Naive B cell (primary cell): Measurements from ENCODE around the gene PANK1. TPM values are rescaled to one million over a fixed set of nuclear protein-coding genes. Genes with fewer than 3 reads are reported as not detected.

ENCODE experiments used
- ATAC-seq, 2 donors: fragments of 150-1000 bp; cut with Tn5 transposase; 2 replicates each; pipeline ENCODE4 v1.10.0; 2021; ENCODE audit warnings: low read depth in 2 of 2, mild to moderate bottlenecking in 2 of 2, moderate library complexity in 2 of 2
- DNase-seq: peaks from one replicate; pipeline ENCODE4 v3.0.0; 2022
- H3K27ac Mint-ChIP-seq, 6 donors: one replicate each; pipeline ENCODE4 v1.8.0; 2020 to 2022; ENCODE audit warnings: mild to moderate bottlenecking in 6 of 6, mixed read lengths in 6 of 6, moderate library complexity in 5 of 6, inconsistent platforms in 2 of 6
- H3K27me3 Mint-ChIP-seq, 3 donors: one replicate each; pipeline ENCODE4 v1.8.0; 2021 to 2022; ENCODE audit warnings: mixed read lengths in 3 of 3, mild to moderate bottlenecking in 1 of 3
- H3K36me3 Mint-ChIP-seq, 2 donors: one replicate each; pipeline ENCODE4 v1.8.0; 2020 to 2022; ENCODE audit warnings: mixed read lengths in 2 of 2, inconsistent platforms in 1 of 2, mild to moderate bottlenecking in 1 of 2
- H3K4me1 Mint-ChIP-seq, 3 donors: one replicate each; pipeline ENCODE4 v1.8.0; 2020 to 2022; ENCODE audit warnings: mixed read lengths in 3 of 3, inconsistent platforms in 1 of 3, mild to moderate bottlenecking in 1 of 3, moderate library complexity in 1 of 3
- H3K4me3 Mint-ChIP-seq, 8 donors: one replicate each; pipeline ENCODE4 v1.8.0; 2020 to 2022; ENCODE audit warnings: mild to moderate bottlenecking in 8 of 8, mixed read lengths in 8 of 8, moderate library complexity in 8 of 8, inconsistent platforms in 2 of 8
- H3K9me3 Mint-ChIP-seq, 7 donors: one replicate each; pipeline ENCODE4 v1.8.0; 2020 to 2022; ENCODE audit warnings: mixed read lengths in 7 of 7, mild to moderate bottlenecking in 5 of 7, inconsistent platforms in 2 of 7, moderate library complexity in 1 of 7
- polyA plus RNA-seq, 6 donors: library from polyadenylated mRNA; unstranded; fragments of 300-500 nt; fragmentation: Illumina TruSeq; gene quantifications; one replicate each; pipeline ENCODE4 v1.2.3, GENCODE V29; 2021; ENCODE audit warnings: low read depth in 6 of 6

The PANK1 gene
- polyA plus RNA-seq, 6 donors from 2014 or later, result 0.11 to 0.78 (median 0.42) TPM; not detected in 2

GRCh38 chr10:89665302-89665701 lies 20.3 kb upstream of the PANK1 start:
- peaks cover 0 to 4% of the 10 kb centered on the region in 2 donors for H3K36me3 Mint-ChIP-seq
- peaks cover 0 to 6% (median 0%) of the 10 kb centered on the region in 3 donors for H3K27me3 Mint-ChIP-seq
- H3K9me3 Mint-ChIP-seq, result no peaks in the 10 kb centered on the region
- no peak for DNase-seq
- H3K4me3 Mint-ChIP-seq, result no peak overlapping the region
- H3K27ac Mint-ChIP-seq, result no peak overlapping the region
- ATAC-seq, result no peak
- no peaks in the 10 kb centered on the region for H3K4me1 Mint-ChIP-seq

DNA sequence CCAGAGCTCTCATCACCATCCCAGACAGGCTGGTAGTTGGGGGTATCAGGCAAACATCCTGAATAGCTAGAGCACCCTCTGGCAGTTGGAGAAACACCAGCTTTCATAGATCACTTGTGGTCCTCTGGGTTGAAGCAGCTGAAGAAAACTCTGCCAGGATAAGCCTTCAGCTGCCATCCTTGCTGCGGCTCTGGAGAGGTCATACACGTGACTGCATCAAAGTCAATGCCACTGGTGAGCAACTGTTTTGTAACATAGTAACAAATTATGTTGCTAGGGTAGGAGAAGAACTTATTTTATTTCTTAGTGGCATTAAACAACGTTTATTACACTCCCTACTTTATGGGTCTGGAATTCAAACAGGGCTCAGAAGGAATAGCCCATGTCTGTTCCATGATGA lies 19.2 kb upstream of the PANK1 start:
- Mint-ChIP-seq H3K27me3 (peaks cover 0 to 5% (median 0%) of the 10 kb centered on the region in 3 donors), H3K27ac (no peak overlapping the region), H3K4me3 (no peak overlapping the region), H3K9me3 (no peaks in the 10 kb centered on the region), H3K4me1 (no peaks in the 10 kb centered on the region), H3K36me3 (peaks cover 0 to 4% of the 10 kb centered on the region in 2 donors)
- ATAC-seq, result no peak
- DNase-seq, result no peak

DNA sequence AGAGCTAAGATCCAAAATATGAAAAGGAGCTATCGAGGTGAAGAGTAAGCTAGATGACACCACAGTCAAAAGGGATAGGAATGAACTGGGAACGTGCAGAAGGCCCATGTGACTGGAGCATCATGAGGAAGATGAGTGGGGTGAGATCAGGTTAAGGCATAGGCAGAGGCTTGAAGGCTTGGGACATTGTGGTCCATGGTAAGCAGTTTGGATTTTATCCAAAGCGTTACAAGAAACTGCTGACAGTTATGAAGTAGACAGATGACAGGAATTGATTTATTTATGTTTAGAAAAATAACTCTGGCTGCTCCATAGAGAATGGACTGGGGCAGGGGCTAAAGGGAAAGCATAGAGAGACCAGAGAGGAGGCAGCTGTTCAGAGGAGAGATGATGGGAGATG lies 18.1 kb upstream of the PANK1 start:
- Mint-ChIP-seq H3K4me1 (no peaks in the 10 kb centered on the region), H3K9me3 (no peaks in the 10 kb centered on the region), H3K4me3 (no peak overlapping the region), H3K27me3 (no peaks in the 10 kb centered on the region), H3K27ac (no peak overlapping the region), H3K36me3 (peaks cover 0 to 4% of the 10 kb centered on the region in 2 donors)
- ATAC-seq (no peak), DNase-seq (no peak)

DNA sequence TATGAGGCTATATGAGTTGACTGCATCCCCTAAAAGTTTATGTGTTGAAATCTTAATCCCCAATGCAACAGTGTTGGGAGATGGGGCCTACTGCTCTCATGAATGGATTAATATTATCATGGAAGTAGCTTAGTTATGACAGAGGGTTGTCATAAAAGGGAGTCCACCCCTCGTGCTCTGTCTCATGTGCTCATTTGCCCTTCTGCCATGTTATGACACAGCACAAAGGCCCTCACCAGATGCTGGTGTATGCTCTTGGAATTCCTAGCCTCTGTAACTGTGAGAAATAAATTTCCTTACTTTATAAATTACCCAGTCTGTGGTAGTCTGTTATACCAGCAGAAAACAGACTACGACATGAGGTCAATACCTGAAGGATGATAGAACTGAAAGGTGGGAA lies 17.6 kb upstream of the PANK1 start:
- no peak for ATAC-seq
- no peak overlapping the region for H3K27ac Mint-ChIP-seq
- H3K27me3 Mint-ChIP-seq, result no peaks in the 10 kb centered on the region
- no peaks in the 10 kb centered on the region for H3K4me1 Mint-ChIP-seq
- DNase-seq, result no peak
- H3K9me3 Mint-ChIP-seq, result no peaks in the 10 kb centered on the region
- H3K4me3 Mint-ChIP-seq, result no peak overlapping the region
- peaks cover 0 to 4% of the 10 kb centered on the region in 2 donors for H3K36me3 Mint-ChIP-seq

- H3K4me3 Mint-ChIP-seq, result no peak overlapping the region
- H3K36me3 Mint-ChIP-seq, result peaks cover 13% of the 10 kb centered on the region in 2 donors
- peaks cover 7 to 9% (median 8%) of the 10 kb centered on the region in 3 donors for H3K4me1 Mint-ChIP-seq
- H3K9me3 Mint-ChIP-seq, result peaks cover 3 to 10% (median 9%) of the 10 kb centered on the region in 7 donors
- no peak for ATAC-seq
- no peaks in the 10 kb centered on the region for H3K27me3 Mint-ChIP-seq
- no peak overlapping the region for H3K27ac Mint-ChIP-seq
- no peak for DNase-seq
Measured at GRCh38 chr10:89659143-89660131, 14.4 kb upstream of the PANK1 start.

DNA sequence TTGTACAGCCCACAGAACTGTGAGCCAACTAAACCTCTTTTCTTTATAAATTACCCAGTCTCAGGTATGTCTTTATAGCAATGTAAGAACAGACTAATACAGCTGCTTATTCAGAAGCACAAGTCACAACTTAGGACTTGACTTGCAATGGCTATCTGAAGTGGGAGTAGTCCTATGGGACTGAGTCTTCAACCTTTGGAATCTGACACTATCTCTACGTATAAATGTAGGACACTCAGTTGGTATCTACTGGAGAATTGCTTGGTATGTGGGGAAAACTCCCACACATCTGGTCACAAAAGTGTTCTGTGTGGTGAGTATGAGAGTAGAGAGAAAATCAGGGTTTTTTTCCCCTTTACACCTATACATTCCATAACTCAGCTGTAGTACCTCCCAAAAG lies 12.3 kb upstream of the PANK1 start:
- peaks cover 17 to 24% (median 23%) of the 10 kb centered on the region in 3 donors for H3K4me1 Mint-ChIP-seq
- H3K4me3 Mint-ChIP-seq, result no peak overlapping the region
- H3K27ac Mint-ChIP-seq, result no peak overlapping the region
- H3K36me3 Mint-ChIP-seq, result peaks cover 9 to 16% of the 10 kb centered on the region in 2 donors
- DNase-seq (no peak), ATAC-seq (no peak)
- H3K27me3 Mint-ChIP-seq, result no peaks in the 10 kb centered on the region
- H3K9me3 Mint-ChIP-seq, result peaks cover 4 to 12% (median 10%) of the 10 kb centered on the region in 7 donors

DNA sequence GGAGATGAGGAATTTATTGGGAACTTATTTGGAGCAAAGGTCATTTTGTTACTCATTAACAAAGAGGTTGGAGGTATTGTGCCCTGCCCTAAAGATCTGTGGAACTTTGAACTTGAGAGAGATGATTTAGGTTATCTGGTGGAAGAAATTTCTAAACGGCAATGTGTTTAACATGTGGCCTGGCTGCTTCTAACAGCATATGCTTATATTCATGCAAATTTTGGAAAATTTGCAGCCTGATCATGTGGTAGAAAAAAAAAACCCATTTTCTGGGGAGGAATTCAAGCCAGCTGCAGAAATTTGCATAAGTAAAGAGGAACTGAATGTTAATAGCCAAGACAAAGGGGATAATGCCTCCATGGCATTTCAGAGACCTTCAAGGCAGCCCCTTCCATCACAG lies 10.7 kb upstream of the PANK1 start:
- no peak for DNase-seq
- H3K4me3 Mint-ChIP-seq, result no peak overlapping the region
- H3K27me3 Mint-ChIP-seq, result no peaks in the 10 kb centered on the region
- ATAC-seq, result peak; percentile 33 to 41
- no peak overlapping the region for H3K27ac Mint-ChIP-seq
- peaks cover 19 to 31% (median 25%) of the 10 kb centered on the region in 3 donors for H3K4me1 Mint-ChIP-seq
- H3K36me3 Mint-ChIP-seq, result peaks cover 9 to 16% of the 10 kb centered on the region in 2 donors
- peaks cover 4 to 12% (median 10%) of the 10 kb centered on the region in 7 donors for H3K9me3 Mint-ChIP-seq

- peak overlapping the region in 1 of 6 donors; percentile 11 for H3K27ac Mint-ChIP-seq
- peaks cover 9 to 16% of the 10 kb centered on the region in 2 donors for H3K36me3 Mint-ChIP-seq
- DNase-seq (no peak), ATAC-seq (no peak)
- H3K4me3 Mint-ChIP-seq, result peak overlapping the region in 1 of 8 donors; percentile 18
- H3K9me3 Mint-ChIP-seq, result peaks cover 4 to 12% (median 10%) of the 10 kb centered on the region in 7 donors
- peaks cover 19 to 31% (median 25%) of the 10 kb centered on the region in 3 donors for H3K4me1 Mint-ChIP-seq
- no peaks in the 10 kb centered on the region for H3K27me3 Mint-ChIP-seq
Measured at GRCh38 chr10:89653410-89653869, 8.4 kb upstream of the PANK1 start.

DNA sequence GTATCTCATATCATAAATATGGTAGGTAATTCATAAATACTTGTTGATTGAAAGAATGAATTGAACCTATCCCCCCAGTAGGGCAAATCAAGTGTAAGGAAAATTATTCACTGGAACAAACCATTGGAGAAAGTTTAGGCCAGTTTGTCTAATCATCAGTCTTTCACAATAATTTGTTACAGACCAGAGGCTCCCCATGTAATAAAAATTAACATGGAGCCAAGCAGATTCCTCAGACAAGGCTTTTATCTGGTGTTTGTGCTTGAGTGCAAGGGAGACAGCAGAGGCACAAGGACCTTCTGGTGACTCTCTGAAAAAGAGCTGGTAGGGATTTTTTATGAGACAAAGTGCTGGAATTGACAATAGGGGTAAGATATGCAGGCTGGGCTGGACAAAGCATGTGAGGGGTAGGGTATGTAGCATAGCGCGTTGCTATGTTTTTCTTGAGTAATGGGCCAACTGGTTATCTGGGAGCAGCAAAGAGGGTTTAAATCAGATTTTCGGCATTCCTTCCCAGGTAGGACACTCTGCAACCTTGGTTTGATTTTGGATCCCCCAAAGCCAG lies 7.8 kb upstream of the PANK1 start:
- Mint-ChIP-seq H3K4me1 (peaks cover 19 to 31% (median 25%) of the 10 kb centered on the region in 3 donors), H3K27me3 (no peaks in the 10 kb centered on the region), H3K4me3 (no peak overlapping the region), H3K36me3 (peaks cover 9 to 16% of the 10 kb centered on the region in 2 donors), H3K27ac (peak overlapping the region in 5 of 6 donors; percentile 11 to 53 (median 22)), H3K9me3 (peaks cover 4 to 12% (median 10%) of the 10 kb centered on the region in 7 donors)
- DNase-seq (no peak), ATAC-seq (no peak)

DNA sequence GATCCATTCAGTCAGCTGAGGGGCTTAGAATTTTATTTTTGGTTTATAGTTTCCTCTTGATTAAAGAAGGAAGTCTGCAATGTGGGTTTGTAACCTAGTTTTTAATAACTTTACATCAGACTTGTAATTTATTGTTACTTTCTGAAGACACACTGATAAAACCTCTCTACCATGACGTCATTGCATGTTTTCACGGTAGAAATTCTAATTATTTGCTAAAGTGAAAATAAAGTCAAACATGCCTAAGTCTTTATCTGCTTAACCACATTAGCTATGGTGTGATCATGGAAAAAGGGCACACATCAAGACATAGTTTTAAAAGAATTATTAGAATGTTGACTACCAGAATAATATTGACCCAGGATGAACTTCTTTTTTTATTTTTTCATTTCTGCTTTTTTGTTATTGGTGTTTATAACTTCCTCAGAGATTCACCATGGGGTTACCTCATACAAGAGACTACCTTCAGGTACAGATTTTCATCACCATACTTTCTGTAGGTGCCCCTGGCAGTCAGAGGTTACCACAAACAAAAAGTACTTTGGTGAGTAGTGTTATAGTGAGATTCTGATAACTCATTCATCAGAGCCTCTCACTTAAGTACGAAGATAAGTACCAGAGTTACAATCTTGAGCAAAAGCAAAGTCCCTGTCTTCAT lies 7.0 kb upstream of the PANK1 start:
- Mint-ChIP-seq H3K4me1 (peaks cover 19 to 32% (median 25%) of the 10 kb centered on the region in 3 donors), H3K4me3 (peak overlapping the region in 6 of 8 donors; percentile 7 to 57 (median 28)), H3K27me3 (no peaks in the 10 kb centered on the region), H3K36me3 (peaks cover 9 to 16% of the 10 kb centered on the region in 2 donors), H3K27ac (peak overlapping the region; percentile 22 to 62 (median 56)), H3K9me3 (peaks cover 4 to 12% (median 7%) of the 10 kb centered on the region in 7 donors)
- peak; percentile 85 to 91 for ATAC-seq
- peak; percentile 28 for DNase-seq

DNA sequence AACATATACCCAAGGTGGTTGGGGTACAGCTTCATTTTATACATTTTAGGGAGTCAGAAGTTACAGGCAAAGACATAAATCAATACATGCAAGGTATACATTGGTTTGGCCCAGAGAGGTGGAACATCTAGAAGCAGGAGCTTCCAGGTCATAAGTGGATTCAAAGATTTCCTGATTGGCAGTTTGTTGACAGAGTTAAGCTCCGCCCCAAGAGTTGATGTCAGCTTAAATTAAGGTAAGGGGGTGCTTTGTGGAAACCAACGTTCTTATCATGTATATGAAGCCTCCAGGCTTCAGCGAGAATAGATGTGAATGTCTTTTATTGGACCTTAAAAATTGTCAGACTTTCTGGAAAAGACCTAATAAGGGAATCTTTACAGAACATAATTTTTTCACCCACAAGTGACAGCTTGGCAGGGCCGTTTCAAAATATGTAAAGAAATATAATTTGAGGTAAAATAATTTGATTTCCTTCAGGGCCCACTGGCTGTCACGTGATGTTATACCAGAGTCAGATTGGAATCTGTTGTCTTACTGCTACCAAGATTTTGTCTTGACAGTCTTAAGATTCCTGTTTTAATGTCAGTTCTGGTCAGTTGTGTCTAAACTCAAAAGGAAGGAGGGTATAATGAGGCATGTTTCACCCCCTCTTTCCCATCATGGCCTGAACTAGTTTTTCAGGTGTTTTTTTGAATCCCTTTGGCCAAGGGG lies 6.3 kb upstream of the PANK1 start:
- Mint-ChIP-seq H3K36me3 (peaks cover 9 to 16% of the 10 kb centered on the region in 2 donors), H3K27ac (peak overlapping the region in 4 of 6 donors; percentile 13 to 77 (median 48)), H3K9me3 (peaks cover 4 to 12% (median 7%) of the 10 kb centered on the region in 7 donors), H3K27me3 (peaks cover 0 to 4% (median 0%) of the 10 kb centered on the region in 3 donors), H3K4me3 (peak overlapping the region in 3 of 8 donors; percentile 34 to 57 (median 53)), H3K4me1 (peaks cover 25 to 38% (median 25%) of the 10 kb centered on the region in 3 donors)
- DNase-seq (no peak), ATAC-seq (no peak)

- DNase-seq, result no peak
- no peak for ATAC-seq
- H3K4me3 Mint-ChIP-seq, result peak overlapping the region in 1 of 8 donors; percentile 19
- no peak overlapping the region for H3K27ac Mint-ChIP-seq
- H3K4me1 Mint-ChIP-seq, result peaks cover 23 to 37% (median 26%) of the 10 kb centered on the region in 3 donors
- no peaks in the 10 kb centered on the region for H3K36me3 Mint-ChIP-seq
- H3K9me3 Mint-ChIP-seq, result no peaks in the 10 kb centered on the region
- peaks cover 0 to 4% (median 0%) of the 10 kb centered on the region in 3 donors for H3K27me3 Mint-ChIP-seq
Measured at GRCh38 chr10:89649051-89649450, 4.0 kb upstream of the PANK1 start.
